HG03039 (cell line): ENCODE measurements around the gene LYSMD3.
"Not testable (repeated sequence)": the region's sequence is repeated elsewhere in the genome, so short reads cannot be mapped to it uniquely, and the experiment has no call there.

Source experiments
- ATAC-seq: cut with Tn5 transposase; IDR thresholded peaks from one replicate; pipeline ENCODE4 v1.9.1; 2021; ENCODE audit warnings: mild to moderate bottlenecking, moderate library complexity; ENCODE audit not compliant: unreplicated experiment

Gene LYSMD3

DNA sequence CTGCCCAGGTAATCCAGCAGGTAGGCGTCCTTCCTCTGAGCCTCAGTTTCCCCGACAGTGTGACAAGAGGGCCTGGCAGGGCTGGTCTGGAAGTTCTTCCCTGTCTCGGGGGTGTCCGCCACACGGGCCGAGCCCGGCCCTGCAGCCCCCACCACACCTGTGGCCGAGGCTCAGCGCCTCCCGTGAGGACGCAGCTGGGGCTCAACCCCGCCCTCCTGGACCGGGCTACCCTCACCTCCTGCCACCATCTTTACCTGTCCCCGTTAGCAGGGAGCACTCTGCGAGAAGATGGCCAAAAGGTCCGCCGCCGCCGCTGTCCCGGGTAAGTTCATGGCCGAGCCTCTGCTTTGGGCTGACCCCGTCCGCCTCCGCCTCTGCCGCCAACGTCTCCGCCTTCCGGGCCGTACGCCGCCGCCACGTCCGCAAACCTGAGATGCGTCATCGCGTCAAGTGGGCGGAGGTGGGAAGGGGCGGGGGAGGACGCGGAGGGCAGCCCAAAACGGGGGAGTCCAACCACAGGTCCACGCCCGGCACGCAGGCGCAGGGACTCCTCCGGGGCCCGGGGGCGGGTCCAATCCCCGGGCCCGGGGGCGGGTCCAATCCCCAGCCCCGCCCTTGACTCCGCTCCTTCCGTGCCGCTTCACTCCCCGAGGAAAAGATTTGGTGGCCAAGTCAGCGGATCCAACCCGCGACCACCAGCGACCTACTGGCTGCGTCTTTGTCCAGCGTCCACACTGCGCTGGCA, at the start of gene LYSMD3:
TSS of gene LYSMD3 (minus strand) at position 391 of the 745 bp plus-strand sequence. CDS start 4,295 bp downstream, outside the sequence.
- peak; percentile 88 for ATAC-seq

GRCh38 chr5:90576566-90576965, 47.2 kb upstream of the LYSMD3 start:
- ATAC-seq = not testable (repeated sequence)

DNA sequence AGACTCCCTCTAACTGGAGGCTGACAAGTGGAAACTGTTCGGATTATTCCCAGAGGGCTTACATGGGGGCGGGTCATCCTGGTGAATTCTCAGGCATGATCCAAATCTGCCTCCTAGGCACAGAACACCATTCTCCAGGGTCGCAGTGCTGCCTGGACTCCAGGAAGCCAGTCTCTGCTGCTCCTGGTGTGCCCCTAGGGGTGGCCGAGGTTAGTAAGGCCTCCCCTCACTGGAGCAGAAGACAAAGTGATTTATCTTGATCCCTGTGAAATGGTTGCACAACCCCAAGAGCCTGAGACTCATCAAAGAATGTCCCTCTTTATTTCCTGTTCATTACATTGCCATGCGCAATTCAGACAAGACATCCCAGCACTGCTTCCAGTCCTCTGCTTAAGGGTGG, 46.3 kb upstream of the LYSMD3 start:
- no peak for ATAC-seq

DNA sequence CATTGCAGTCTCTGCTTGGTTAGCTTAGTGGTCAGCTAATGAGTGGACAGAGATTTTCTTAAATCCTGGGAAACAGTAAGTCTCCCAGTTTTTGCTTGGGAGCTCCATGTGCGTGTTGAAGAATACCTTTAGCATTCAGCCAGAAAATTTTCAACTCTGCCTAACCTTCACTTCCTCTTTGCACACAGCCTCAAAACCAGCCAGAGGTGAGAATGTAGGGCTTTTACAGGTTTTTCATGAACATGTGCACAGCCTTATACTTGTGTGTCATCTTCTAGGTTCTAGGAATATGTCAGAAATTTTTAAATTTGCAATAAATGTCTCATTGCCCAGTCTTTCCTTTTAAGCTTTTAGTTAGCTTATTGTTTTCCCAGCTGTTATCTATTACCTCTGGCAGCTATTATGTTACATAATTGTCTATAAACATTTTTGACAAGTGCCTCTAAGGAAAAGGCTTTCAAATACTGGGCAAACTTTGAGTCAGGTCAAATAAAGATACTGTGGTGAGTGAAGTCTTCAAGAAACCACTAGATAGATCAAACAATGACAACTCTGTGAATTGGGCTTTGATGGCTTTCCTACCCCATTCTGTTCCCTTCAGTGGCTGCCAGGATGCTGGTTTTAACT, 41.9 kb upstream of the LYSMD3 start:
- ATAC-seq = no peak

DNA sequence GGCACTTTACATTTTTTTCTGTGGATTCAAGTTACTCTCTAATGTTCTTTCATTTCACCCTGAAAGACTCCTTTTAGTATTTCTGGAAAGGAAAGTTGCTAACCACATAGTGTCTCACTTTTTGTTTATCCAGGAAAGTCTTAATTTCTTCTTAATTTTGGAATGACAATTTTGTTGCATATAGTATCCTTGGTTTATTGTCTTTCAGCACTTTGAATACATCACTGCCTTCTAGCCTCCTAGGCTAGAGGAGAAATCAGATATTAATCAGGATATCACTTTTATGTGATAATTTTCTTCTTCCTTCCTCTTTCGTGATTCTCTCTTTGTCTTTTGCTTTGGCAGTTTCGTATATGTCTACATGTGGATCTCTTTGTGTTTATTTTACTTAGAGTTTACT, 40.6 kb upstream of the LYSMD3 start:
- no peak for ATAC-seq

- ATAC-seq = no peak
These were observed 39.7 kb upstream of the LYSMD3 start for GRCh38 chr5:90569084-90569483.

DNA sequence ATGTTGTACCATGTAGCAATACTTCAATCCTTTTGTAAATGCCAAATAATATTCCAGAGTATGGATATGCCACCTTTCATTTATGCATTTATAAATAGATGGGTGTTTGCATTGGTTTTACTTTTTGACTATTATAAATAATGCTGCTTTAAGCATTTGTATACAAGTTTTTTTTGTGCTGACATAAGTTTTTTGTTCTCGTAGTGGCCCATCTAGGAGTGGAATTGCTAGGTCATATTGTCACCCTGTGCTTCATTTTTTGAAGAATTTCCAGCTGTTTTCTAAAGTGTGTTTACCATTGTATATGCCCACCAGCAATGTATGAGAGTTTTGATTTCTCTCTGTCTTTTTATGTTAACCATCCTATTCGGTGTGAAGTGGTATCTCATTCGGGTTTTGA, 36.1 kb upstream of the LYSMD3 start:
- ATAC-seq = no peak

DNA sequence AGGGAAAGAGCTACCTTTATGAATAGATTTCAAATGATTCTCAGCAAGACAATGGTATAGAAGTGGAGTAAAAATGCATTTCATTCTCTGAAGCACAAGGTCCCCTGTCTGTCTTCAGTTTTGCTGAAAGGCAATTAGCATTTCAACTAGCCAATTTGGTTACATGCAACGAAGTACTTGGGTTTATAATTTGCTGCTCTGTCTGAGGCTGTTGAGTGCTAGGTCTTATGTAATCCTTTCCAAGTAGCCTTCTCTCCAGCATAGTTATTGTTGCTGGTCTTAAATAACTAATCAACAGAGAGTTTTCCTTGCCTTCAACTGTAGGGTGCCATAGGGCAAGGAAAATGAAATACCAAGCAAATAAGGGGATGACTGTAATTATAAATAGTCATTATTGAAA, 33.7 kb upstream of the LYSMD3 start:
- no peak for ATAC-seq

- no peak for ATAC-seq
These were observed 33.0 kb upstream of the LYSMD3 start for GRCh38 chr5:90562341-90562740.

GRCh38 chr5:90561766-90562165, 32.4 kb upstream of the LYSMD3 start:
- no peak for ATAC-seq

- no peak for ATAC-seq
These were observed 31.4 kb upstream of the LYSMD3 start for GRCh38 chr5:90560771-90561170.

DNA sequence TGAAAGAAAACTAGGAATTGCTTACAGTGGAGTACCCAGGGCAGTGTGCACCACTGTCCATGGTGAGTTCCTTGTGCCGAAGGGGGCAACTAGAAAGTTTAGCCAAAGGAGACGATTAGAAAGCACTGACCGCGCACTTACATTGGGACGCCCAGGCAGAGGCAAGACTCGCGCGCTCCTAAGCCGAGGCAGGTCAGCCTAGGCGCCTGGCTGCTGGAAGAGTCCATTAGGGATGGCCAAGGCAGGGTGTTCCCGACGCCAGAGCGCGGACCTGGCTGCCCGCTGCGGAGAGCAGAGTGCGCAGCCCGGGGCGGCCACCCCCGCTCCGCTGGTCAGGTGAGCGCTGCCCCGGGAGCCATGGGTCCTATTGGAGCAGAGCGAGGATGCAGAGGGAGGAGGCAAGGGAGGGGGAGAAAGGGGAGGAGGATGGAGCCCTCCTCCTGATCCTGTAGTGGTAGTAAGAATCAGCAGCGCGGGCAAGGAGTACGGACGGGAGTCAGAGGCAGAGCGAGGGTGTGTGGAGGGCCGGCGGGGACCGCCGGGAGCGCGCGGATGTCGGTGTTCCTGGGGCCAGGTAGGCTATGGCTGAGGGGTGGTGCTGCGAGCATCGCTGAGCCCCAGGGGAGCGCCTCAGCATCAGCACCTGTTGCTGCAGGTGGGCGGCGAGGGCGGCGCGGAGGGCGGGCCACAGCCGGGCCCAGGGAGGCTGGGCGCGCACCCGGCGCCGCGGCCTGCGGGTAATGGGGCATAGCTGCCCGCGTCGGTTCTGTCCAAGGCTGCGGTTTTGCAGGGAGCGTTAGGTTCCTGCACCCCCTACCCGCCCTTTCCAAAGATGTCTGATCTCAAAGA, 29.2 kb upstream of the LYSMD3 start, which contains the start of gene ADGRV1:
TSS of gene ADGRV1 (plus strand) at position 454 of the 849 bp plus-strand sequence. CDS start at position 553, 99 bp downstream.
- ATAC-seq = no peak

GRCh38 chr5:90557871-90558270, 28.5 kb upstream of the LYSMD3 start:
- ATAC-seq = no peak

GRCh38 chr5:90557391-90557790, 28.0 kb upstream of the LYSMD3 start:
- ATAC-seq = no peak

GRCh38 chr5:90555666-90556065, 26.3 kb upstream of the LYSMD3 start:
- no peak for ATAC-seq

DNA sequence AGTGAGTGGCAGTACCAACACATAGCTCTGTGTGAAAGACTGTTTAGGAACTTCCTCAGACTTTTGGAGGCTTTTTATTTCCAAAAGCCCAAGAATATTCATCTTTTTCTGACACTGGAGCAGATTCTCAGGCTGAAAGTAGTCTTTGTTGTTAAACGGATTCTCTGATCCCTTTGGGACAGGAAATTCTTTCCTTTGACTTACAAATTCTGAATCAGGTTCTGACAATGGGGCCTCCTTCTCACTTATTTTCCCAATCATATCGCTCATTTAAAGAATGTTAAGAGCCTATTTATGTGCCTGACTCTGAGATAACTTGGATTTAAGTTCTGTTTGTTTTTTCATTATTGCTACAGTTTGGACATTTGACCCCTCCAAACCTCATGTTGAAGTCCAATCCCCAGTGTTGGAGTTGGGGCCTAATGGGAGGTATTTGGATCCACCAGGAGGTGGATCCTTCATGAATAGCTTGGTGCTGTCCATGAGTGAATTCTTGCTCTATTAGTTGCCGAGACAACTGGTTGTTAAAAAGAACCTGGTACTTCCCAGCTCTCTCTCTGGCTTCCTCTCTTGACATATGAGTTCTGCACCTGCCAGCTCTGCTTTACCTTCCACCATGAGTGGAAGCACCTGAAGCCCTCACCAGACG, 25.1 kb upstream of the LYSMD3 start:
- no peak for ATAC-seq

- no peak for ATAC-seq
These were observed 24.3 kb upstream of the LYSMD3 start for GRCh38 chr5:90553711-90554110.

DNA sequence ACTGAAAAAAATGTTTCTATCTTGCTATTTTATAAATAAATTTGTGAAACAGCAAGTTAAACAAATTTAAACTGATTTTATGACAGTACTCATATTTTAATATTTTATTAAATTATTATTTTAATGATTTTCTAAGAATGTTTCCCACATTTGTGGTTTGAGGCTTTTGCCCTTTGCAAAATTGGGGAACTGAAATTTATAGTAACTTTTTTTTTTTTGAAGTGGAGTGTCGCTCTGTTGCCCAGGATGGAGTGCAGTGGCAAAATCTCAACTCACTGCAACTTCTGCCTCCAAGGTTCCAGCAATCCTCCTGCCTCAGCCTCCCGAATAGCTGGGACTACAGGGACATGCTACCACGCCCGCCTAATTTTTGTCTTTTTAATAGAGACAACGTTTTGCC, 22.0 kb upstream of the LYSMD3 start:
- no peak for ATAC-seq

DNA sequence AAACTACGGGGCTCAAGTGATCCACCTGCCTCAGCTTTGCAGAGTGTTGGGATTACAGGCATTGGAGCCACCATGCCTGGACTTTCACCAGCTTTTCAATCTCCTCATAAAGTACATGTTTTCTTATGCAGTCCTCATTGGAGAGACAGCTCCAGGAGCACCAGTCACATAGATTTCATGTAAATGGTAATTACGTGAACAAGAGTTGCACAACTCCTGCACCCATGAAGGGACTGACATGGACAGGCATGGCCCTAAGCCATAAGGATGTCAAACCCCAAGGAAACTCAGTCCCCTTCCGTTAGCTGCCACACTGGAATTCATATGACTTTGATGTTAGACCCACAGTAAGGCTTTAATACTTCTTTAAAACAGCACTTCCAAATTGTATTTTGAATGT, 21.6 kb upstream of the LYSMD3 start:
- no peak for ATAC-seq

DNA sequence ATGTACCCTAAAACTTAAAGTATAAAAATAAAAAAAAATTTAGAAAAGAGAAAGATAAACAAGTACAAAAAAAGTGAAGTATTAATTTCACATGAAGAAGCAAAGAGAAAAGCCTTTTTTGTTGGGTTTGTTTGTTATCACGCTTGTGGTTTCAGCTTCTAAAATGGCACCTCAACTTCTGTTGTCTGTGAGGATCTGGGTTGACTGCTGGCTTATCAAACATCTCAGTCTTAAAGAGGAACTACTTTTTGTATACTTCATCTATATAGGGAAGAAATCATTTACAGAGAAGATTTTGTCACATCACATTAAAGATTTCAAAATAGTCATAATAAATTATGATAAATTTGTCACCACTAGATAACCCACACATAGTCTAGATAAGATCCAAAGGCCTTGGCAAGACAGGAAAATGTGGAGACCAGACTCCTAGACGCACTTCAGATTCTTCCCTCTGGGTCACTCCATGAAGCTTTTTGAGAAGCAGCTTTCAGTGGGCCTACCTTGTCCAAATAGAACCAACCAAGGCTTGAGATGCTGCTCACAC, 20.4 kb upstream of the LYSMD3 start:
- no peak for ATAC-seq

DNA sequence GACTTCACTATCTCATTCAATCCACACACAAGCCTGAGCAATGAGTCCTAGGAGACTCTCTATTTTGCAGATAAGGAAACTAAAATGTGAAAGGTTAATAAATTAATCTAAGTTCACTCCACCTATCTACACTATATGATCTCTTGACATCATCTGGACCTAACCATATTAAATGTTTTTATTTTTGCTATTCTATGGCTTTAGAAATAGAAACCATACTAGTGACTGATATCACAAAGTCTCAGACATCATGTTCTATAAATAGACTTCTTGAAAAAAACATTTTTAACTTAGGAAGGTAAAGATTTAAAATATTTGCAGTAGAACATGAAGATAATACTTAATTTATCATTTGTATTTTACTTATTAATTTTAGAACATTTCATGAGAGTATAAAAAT, 19.8 kb upstream of the LYSMD3 start:
- ATAC-seq = no peak
